ENCODE data around the gene ANXA1.

DNA sequence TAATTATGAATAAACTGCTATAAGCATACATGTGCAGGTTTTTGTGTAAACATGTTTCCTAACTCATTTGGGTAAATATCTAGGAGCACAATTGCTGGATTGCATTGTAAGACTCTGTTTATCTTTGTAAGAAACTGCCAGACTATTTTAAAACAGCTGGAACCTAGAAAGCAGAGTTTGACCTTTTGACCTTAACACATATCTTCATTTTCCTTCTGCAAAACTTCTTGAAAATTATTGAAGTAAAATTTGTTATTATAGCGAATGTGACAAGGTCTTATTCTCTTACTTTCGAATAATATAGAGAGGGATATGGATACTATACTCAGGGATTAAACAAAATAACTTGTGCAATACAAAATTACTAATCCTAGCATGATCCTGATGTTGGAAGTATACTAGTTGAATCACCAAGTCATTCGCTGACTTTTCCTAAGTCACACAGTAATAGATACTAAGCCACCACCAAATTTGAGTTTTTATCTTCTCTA is 3.2 kb upstream of the ANXA1 start:
- no peak for TF ChIP-seq MEIS1 (CRISPR knock-in tag; IDR thresholded peaks at IDR 0.05; ENCODE audit: borderline replicate concordance)
- TF ChIP-seq EZH2 (conservative IDR thresholded peaks at IDR 0.05; ENCODE audit: low read depth, low read length), result no peak
- TF ChIP-seq ZNF205 (CRISPR knock-in tag; IDR thresholded peaks at IDR 0.05), result no peak
- no peak for TF ChIP-seq CHCHD3 (CRISPR knock-in tag; IDR thresholded peaks at IDR 0.05)
- TF ChIP-seq, protein P1, sequence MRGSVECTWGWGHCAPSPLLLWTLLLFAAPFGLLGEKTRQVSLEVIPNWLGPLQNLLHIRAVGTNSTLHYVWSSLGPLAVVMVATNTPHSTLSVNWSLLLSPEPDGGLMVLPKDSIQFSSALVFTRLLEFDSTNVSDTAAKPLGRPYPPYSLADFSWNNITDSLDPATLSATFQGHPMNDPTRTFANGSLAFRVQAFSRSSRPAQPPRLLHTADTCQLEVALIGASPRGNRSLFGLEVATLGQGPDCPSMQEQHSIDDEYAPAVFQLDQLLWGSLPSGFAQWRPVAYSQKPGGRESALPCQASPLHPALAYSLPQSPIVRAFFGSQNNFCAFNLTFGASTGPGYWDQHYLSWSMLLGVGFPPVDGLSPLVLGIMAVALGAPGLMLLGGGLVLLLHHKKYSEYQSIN (CRISPR knock-in tag; IDR thresholded peaks at IDR 0.05; ENCODE audit: borderline replicate concordance), result no peak
- TF ChIP-seq, protein P2, sequence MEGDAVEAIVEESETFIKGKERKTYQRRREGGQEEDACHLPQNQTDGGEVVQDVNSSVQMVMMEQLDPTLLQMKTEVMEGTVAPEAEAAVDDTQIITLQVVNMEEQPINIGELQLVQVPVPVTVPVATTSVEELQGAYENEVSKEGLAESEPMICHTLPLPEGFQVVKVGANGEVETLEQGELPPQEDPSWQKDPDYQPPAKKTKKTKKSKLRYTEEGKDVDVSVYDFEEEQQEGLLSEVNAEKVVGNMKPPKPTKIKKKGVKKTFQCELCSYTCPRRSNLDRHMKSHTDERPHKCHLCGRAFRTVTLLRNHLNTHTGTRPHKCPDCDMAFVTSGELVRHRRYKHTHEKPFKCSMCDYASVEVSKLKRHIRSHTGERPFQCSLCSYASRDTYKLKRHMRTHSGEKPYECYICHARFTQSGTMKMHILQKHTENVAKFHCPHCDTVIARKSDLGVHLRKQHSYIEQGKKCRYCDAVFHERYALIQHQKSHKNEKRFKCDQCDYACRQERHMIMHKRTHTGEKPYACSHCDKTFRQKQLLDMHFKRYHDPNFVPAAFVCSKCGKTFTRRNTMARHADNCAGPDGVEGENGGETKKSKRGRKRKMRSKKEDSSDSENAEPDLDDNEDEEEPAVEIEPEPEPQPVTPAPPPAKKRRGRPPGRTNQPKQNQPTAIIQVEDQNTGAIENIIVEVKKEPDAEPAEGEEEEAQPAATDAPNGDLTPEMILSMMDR (CRISPR knock-in tag; IDR thresholded peaks at IDR 0.05), result no peak
- TF ChIP-seq THYN1 (CRISPR knock-in tag; IDR thresholded peaks at IDR 0.05; ENCODE audit: borderline replicate concordance, low read depth), result no peak
- TF ChIP-seq, protein P3, sequence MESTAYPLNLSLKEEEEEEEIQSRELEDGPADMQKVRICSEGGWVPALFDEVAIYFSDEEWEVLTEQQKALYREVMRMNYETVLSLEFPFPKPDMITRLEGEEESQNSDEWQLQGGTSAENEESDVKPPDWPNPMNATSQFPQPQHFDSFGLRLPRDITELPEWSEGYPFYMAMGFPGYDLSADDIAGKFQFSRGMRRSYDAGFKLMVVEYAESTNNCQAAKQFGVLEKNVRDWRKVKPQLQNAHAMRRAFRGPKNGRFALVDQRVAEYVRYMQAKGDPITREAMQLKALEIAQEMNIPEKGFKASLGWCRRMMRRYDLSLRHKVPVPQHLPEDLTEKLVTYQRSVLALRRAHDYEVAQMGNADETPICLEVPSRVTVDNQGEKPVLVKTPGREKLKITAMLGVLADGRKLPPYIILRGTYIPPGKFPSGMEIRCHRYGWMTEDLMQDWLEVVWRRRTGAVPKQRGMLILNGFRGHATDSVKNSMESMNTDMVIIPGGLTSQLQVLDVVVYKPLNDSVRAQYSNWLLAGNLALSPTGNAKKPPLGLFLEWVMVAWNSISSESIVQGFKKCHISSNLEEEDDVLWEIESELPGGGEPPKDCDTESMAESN (CRISPR knock-in tag; conservative IDR thresholded peaks at IDR 0.05), result no peak
- TF ChIP-seq FLYWCH1 (CRISPR knock-in tag; IDR thresholded peaks at IDR 0.05), result no peak
- TF ChIP-seq POLR2A (IDR thresholded peaks at IDR 0.05; ENCODE audit: insufficient read depth in 1 of 2, low read depth in 2 of 2, low read length in 2 of 2), result no peak
